Right lobe of liver (tissue), 6 donors: ENCODE results near the gene PDE6H. TPM values are rescaled to one million over a fixed set of nuclear protein-coding genes. Genes with fewer than 3 reads are reported as not detected.

Experiments
- ATAC-seq, 4 donors: fragments of 200-7000 bp; cut with Tn5 transposase; one replicate each; pipeline ENCODE4 v1.9.1; 2020; ENCODE audit warnings: mild to moderate bottlenecking in 4 of 4, moderate library complexity in 4 of 4
- DNase-seq, 3 donors: peaks; one replicate each; pipeline ENCODE4 v3.0.0-alpha.2; 2020
- H3K27ac ChIP-seq, 3 donors: fragments of 200-600 bp; one replicate each; pipeline ENCODE4 v1.8.0; 2022
- H3K27me3 ChIP-seq, 2 donors: fragments of 200-600 bp; one replicate each; pipeline ENCODE4 v1.8.0; 2022
- H3K36me3 ChIP-seq, 4 donors: fragments of 200-600 bp; sonication (generic) in 1 of 4; one replicate each; pipeline versions ENCODE4 v1.5.1 to v1.8.0; 2017 to 2022; ENCODE audit warnings: control low read depth in 1 of 4
- H3K4me1 ChIP-seq, 4 donors: fragments of 200-600 bp; sonication (generic) in 1 of 4; one replicate each; pipeline versions ENCODE4 v1.5.1 to v1.8.0; 2017 to 2022; ENCODE audit warnings: control low read depth in 1 of 4
- H3K4me3 ChIP-seq, 3 donors: fragments of 200-600 bp; one replicate each; pipeline ENCODE4 v1.8.0; 2022
- H3K9me3 ChIP-seq, 4 donors: fragments of 200-600 bp; sonication (generic) in 1 of 4; one replicate each; pipeline versions ENCODE4 v1.5.1 to v1.8.0; 2017 to 2022; ENCODE audit warnings: control low read depth in 1 of 4
- POLR2A ChIP-seq: fragments of 450-650 bp; IDR thresholded peaks from one replicate; pipeline ENCODE4 v1.6.1; 2017; ENCODE audit warnings: antibody characterized with exemption, mild to moderate bottlenecking
- WGBS: methylation state at CpG from one replicate; pipeline ENCODE4 v1.1.6; 2018; ENCODE audit warnings: low coverage, low lambda C conversion rate; ENCODE audit not compliant: insufficient coverage; ENCODE audit errors: missing lambda C conversion rate; 5-methylcytosine and 5-hydroxymethylcytosine counted together
- intact Hi-C, 2 donors: fragments of 100-400 bp; cut with DNase I; formaldehyde crosslinking; loops; one replicate each; pipeline versions ENCODE4 v1.11.2 to v1.14.1; 2022
- total RNA-seq, 6 experiments: library from RNA; depleted of rRNA in 2 of 6; stranded (reverse); fragments of >200 nt in 2 of 6; fragmentation: NEBNext Ultra II Directional in 3 of 6; extraction: Animal tissue kit (Norgen Biotek cat#: 25700) in 3 of 6; gene quantifications; one replicate each; pipeline versions ENCODE4 v1.1.0 to v1.2.4, GENCODE V29; 2016 to 2023
- TF ChIP-seq, protein P1 (sequence below), 4 donors: fragments of 200-600 bp in 3 of 4; fragments of 450-650 bp in 1 of 4; IDR thresholded peaks; one replicate each; pipeline versions ENCODE4 v1.5.1 to v1.8.0; 2016 to 2022; ENCODE audit warnings: antibody characterized with exemption in 4 of 4, mild to moderate bottlenecking in 2 of 4
- donor health status: DM: no; HTN: yes; CAD: no.
- donor health status: DM: no; HTN: no; CAD: no.
- donor health status: DM: no; HTN: no; CAD: no.
- donor health status: DM: no; HTN: yes; CAD: no.
- donor health status: DM: no; HTN: yes; CAD: no.

PDE6H gene
- total RNA-seq, 6 experiments from 2014 or later = not detected

DNA sequence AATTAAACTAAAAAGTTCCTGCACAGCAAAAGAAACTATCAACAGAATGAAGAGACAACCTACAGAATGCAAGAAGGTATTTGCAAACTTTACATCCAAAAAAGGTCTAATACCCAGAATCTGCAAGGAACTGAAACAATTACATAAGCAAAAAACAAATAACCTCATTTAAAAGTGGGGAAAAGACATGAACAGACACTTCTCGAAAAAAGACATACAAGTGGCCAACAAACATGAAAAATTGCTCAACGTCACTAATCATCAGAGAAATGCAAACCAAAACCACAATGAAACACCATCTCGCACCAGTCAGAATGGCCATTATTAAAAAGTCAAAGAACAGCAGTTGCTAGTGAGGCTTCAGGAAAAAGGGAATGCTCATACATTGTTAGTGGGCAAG is 15.2 kb downstream of the PDE6H start:
- no peak for ATAC-seq
- H3K27ac ChIP-seq = no peak overlapping the region
- no peaks in the 10 kb centered on the region for H3K9me3 ChIP-seq

DNA sequence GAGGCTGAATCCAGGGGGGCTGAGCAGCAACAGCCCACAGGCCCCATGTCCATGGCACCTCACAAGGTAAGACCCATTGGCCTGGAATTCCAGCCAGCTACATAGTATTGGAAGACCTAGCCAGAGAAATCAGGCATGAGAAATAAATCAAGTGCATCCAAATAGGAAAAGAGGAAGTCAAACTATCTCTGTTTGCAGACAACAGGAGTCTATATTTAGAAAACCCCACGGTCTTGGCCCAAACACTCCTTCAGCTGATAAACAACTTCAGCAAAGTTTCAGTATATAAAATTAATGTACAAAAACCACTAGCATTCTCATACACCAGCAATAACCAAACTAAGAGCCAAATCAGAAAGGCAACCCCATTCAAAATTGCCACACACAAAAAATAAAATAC is 16.9 kb downstream of the PDE6H start:
- Histone ChIP-seq H3K4me3 (no peak overlapping the region), H3K9me3 (no peaks in the 10 kb centered on the region), H3K4me1 (no peaks in the 10 kb centered on the region), H3K27me3 (no peaks in the 10 kb centered on the region), H3K27ac (no peak overlapping the region), H3K36me3 (no peaks in the 10 kb centered on the region)
- ATAC-seq (peak in 1 of 4 donors; percentile 38), DNase-seq (no peak)
- TF ChIP-seq POLR2A = no peak
- TF ChIP-seq, protein P1, sequence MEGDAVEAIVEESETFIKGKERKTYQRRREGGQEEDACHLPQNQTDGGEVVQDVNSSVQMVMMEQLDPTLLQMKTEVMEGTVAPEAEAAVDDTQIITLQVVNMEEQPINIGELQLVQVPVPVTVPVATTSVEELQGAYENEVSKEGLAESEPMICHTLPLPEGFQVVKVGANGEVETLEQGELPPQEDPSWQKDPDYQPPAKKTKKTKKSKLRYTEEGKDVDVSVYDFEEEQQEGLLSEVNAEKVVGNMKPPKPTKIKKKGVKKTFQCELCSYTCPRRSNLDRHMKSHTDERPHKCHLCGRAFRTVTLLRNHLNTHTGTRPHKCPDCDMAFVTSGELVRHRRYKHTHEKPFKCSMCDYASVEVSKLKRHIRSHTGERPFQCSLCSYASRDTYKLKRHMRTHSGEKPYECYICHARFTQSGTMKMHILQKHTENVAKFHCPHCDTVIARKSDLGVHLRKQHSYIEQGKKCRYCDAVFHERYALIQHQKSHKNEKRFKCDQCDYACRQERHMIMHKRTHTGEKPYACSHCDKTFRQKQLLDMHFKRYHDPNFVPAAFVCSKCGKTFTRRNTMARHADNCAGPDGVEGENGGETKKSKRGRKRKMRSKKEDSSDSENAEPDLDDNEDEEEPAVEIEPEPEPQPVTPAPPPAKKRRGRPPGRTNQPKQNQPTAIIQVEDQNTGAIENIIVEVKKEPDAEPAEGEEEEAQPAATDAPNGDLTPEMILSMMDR (IDR thresholded peaks at IDR 0.05) = no peak
- WGBS = 40% methylated on average over 1 of the region's 1 CpG
- intact Hi-C loops = loop anchor here (10.0 kb wide), 1 partner anchor 145 kb away; the partner anchor contains the start of gene ART4 (in 2 of the 2)

More for the DNA sequence above, 15.2 kb downstream of the PDE6H start:
- TF ChIP-seq, protein P1 (IDR thresholded peaks at IDR 0.05) = no peak
- no peak for TF ChIP-seq POLR2A
- H3K4me3 ChIP-seq = no peak overlapping the region
- H3K4me1 ChIP-seq = no peaks in the 10 kb centered on the region
- H3K36me3 ChIP-seq = no peaks in the 10 kb centered on the region
- intact Hi-C loops = no loop called here
- no peak for DNase-seq
- 50% methylated on average over 3 of the region's 3 CpGs for WGBS
- no peaks in the 10 kb centered on the region for H3K27me3 ChIP-seq

DNA sequence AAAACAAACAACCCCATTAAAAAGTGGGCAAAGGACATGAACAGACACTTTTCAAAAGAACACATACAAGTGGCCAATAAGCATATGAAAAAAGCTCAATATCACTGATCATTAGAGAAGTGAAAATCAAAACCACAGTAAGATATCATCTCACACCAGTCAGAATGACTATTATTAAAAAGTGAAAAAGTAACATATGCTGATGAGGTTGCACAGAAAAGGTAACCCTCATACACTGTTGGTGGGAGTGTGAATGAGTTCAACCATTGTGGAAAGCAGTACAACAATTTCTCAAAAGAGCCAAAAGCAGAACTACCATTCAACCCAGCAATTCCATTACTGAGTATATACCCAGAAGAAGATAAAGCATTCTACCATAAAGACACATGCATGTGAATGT is 18.2 kb downstream of the PDE6H start:
- Histone ChIP-seq H3K27ac (no peak overlapping the region), H3K9me3 (no peaks in the 10 kb centered on the region), H3K4me3 (no peak overlapping the region), H3K36me3 (no peaks in the 10 kb centered on the region), H3K4me1 (no peaks in the 10 kb centered on the region), H3K27me3 (no peaks in the 10 kb centered on the region)
- ATAC-seq (no peak), DNase-seq (no peak)
- TF ChIP-seq, protein P1 (IDR thresholded peaks at IDR 0.05) = no peak
- no peak for TF ChIP-seq POLR2A
- intact Hi-C loops = loop anchor here (10.0 kb wide), 1 partner anchor 146 kb away; the partner anchor contains the start of gene ART4 (in 2 of the 2)

DNA sequence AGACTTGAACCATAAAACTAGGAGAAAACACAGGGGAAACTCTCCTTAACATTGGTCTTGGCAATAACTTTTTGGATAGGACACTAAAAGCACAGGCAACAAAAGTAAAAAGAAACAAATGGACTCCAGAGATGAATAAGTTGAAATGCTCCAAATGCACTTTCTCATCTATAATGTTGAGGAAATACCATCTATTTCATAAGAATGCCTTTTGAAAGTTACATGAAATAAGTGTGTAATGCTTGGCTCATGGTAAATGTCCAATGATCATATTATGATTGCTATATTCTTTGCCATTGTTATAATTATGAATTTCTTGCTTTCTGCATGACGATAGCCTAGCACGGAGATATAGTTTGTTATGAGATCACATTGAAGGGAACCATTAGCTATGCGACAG is 19.8 kb downstream of the PDE6H start:
- no peaks in the 10 kb centered on the region for H3K4me1 ChIP-seq
- H3K9me3 ChIP-seq = no peaks in the 10 kb centered on the region
- 75% methylated on average over 3 of the region's 3 CpGs for WGBS
- ATAC-seq (no peak), DNase-seq (no peak)
- H3K27ac ChIP-seq = no peak overlapping the region
- no peak overlapping the region for H3K4me3 ChIP-seq
- intact Hi-C loops = loop anchor here (10.0 kb wide), 1 partner anchor 148 kb away; the partner anchor contains the start of gene ART4 (in 2 of the 2)
- TF ChIP-seq, protein P1 (IDR thresholded peaks at IDR 0.05) = no peak
- TF ChIP-seq POLR2A = no peak
- no peaks in the 10 kb centered on the region for H3K27me3 ChIP-seq
- no peaks in the 10 kb centered on the region for H3K36me3 ChIP-seq

DNA sequence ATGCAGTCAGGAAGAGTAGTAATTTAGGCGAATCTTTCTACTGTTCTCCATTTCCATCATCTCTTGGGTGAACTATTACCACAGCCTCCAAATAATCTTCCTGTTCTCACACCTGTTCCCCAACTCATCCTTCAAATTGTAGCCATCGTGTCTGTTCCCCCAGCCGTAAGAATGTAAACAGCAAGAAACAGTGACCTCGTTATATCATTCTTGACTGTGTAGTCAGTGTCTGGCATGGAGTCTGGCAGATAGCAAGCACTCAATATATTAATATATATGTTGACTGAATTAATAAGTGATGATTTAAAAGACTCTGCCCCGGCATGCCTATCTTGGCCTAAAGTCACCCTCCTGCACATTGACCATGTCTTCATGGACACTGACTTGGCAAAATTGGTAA is 20.3 kb downstream of the PDE6H start:
- no peak for TF ChIP-seq POLR2A
- TF ChIP-seq, protein P1 (IDR thresholded peaks at IDR 0.05) = no peak
- H3K27me3 ChIP-seq = no peaks in the 10 kb centered on the region
- H3K9me3 ChIP-seq = no peaks in the 10 kb centered on the region
- no peak overlapping the region for H3K4me3 ChIP-seq
- no peak for ATAC-seq
- intact Hi-C loops = loop anchor here (10.0 kb wide), 1 partner anchor 148 kb away; the partner anchor contains the start of gene ART4 (in 2 of the 2)
- no peak overlapping the region for H3K27ac ChIP-seq
- no peaks in the 10 kb centered on the region for H3K36me3 ChIP-seq
- H3K4me1 ChIP-seq = no peaks in the 10 kb centered on the region
- no peak for DNase-seq
- 74% methylated on average over 5 of the region's 5 CpGs for WGBS
